ENCODE results near the gene NAT8. TPM values are rescaled to one million over a fixed set of nuclear protein-coding genes. Genes with fewer than 3 reads are reported as not detected.

Gene NAT8
- total RNA-seq, 2 experiments from 2014 or later: not detected

Other genes with a start within 250 kb of the NAT8 start
- 10 to 100 TPM; 35.5 to 40.3 TPM for gene TPRKB, start 94.9 kb upstream of the NAT8 start, total RNA-seq
- 10 to 100 TPM; 30.8 to 32.1 TPM for gene DUSP11, start 137.7 kb upstream of the NAT8 start, total RNA-seq
- gene C2orf78, start 141.8 kb upstream of the NAT8 start, total RNA-seq: not detected
- gene STAMBP, start 186.5 kb upstream of the NAT8 start, total RNA-seq: 10 to 100 TPM; 74.7 to 75.8 TPM